Caco-2 (cell line): ENCODE data around the gene FBLN5. TPM values are rescaled to one million over a fixed set of nuclear protein-coding genes. Genes with fewer than 3 reads are reported as not detected.

ENCODE experiments used
- BruUV-seq: library from RNA; stranded (reverse); fragments of 400-500 nt; replicated peaks from 2 replicates; lab custom pipeline; 2021; lab: Mats Ljungman, UMichigan
- CTCF ChIA-PET: fragments of 300-600 bp; sonication (Branson Sonifier 250); formaldehyde crosslinking; loops from one replicate; lab custom pipeline; 2022; ENCODE audit warnings: antibody characterized with exemption; lab: Charles Lee
- POLR2A ChIA-PET: fragments of 300-600 bp; sonication (Branson Sonifier 250); formaldehyde crosslinking; loops from one replicate; lab custom pipeline; 2022; ENCODE audit warnings: antibody characterized with exemption; lab: Charles Lee
- DNase-seq, 2 experiments: peaks; one replicate each; pipeline versions ENCODE4 v3.0.0 to v3.0.0-alpha.2; 2020 to 2022
- H3K27me3 ChIP-seq: replicated peaks from 2 replicates; pipeline ENCODE4 v1.6.0; 2011; ENCODE audit warnings: low read length; ENCODE audit not compliant: control insufficient read depth, insufficient read depth
- H3K36me3 ChIP-seq: 2 replicates; pipeline ENCODE4 v1.5.1; 2011; ENCODE audit warnings: low read length; ENCODE audit not compliant: control insufficient read depth, insufficient read depth
- H3K4me1 ChIP-seq: fragments of 250-450 bp; sonication (Bioruptor Pico); 2 replicates; pipeline ENCODE4 v1.5.1; 2020; ENCODE audit warnings: mild to moderate bottlenecking
- H3K4me3 ChIP-seq: 2 replicates; pipeline ENCODE4 v1.5.1; 2011; ENCODE audit warnings: low read depth, mild to moderate bottlenecking, control low read depth, low read length
- H3K9me3 ChIP-seq: fragments of 250-450 bp; sonication (Bioruptor Pico); 2 replicates; pipeline ENCODE4 v1.5.1; 2020; ENCODE audit warnings: mild to moderate bottlenecking, moderate library complexity
- H3K27ac Mint-ChIP-seq: one replicate; pipeline ENCODE4 v1.8.0; 2022; ENCODE audit warnings: mixed read lengths; ENCODE audit not compliant: unreplicated experiment
- H3K27me3 Mint-ChIP-seq: one replicate; pipeline ENCODE4 v1.8.0; 2022; ENCODE audit warnings: mixed read lengths; ENCODE audit not compliant: insufficient read depth, unreplicated experiment
- H3K36me3 Mint-ChIP-seq: one replicate; pipeline ENCODE4 v1.8.0; 2022; ENCODE audit warnings: mild to moderate bottlenecking, mixed read lengths; ENCODE audit not compliant: insufficient read depth, unreplicated experiment
- H3K4me1 Mint-ChIP-seq: one replicate; pipeline ENCODE4 v1.8.0; 2022; ENCODE audit warnings: low read depth, mixed read lengths; ENCODE audit not compliant: unreplicated experiment
- H3K4me3 Mint-ChIP-seq: one replicate; pipeline ENCODE4 v1.8.0; 2022; ENCODE audit warnings: mild to moderate bottlenecking, moderate library complexity, mixed read lengths; ENCODE audit not compliant: unreplicated experiment
- H3K9me3 Mint-ChIP-seq: one replicate; pipeline ENCODE4 v1.8.0; 2022; ENCODE audit warnings: mixed read lengths; ENCODE audit not compliant: unreplicated experiment
- intact Hi-C: fragments of 100-400 bp; cut with micrococcal nuclease; formaldehyde crosslinking; loops from one replicate; pipeline ENCODE4 v1.10.0; 2022; ENCODE audit not compliant: unreplicated experiment
- total RNA-seq: library from RNA; stranded (reverse); gene quantifications from 2 replicates; pipeline ENCODE4 v1.2.3, GENCODE V29; 2022
- TF ChIP-seq, protein P1 (sequence below), 2 experiments: fragments of 200-600 bp in 1 of 2; IDR thresholded peaks; 1 replicate in 1 of 2; 2 replicates in 1 of 2; pipeline versions ENCODE4 v1.5.1 to v1.8.0; 2011 to 2022; ENCODE audit warnings: antibody characterized with exemption in 1 of 2, control low read depth in 1 of 2, inconsistent platforms in 1 of 2, low read depth in 1 of 2, low read length in 1 of 2, mild to moderate bottlenecking in 1 of 2, moderate library complexity in 1 of 2; ENCODE audit not compliant: insufficient read depth in 1 of 2, severe bottlenecking in 1 of 2, unreplicated experiment in 1 of 2

The FBLN5 gene
- total RNA-seq, 1 experiment from 2014 or later: 13.9 TPM

DNA sequence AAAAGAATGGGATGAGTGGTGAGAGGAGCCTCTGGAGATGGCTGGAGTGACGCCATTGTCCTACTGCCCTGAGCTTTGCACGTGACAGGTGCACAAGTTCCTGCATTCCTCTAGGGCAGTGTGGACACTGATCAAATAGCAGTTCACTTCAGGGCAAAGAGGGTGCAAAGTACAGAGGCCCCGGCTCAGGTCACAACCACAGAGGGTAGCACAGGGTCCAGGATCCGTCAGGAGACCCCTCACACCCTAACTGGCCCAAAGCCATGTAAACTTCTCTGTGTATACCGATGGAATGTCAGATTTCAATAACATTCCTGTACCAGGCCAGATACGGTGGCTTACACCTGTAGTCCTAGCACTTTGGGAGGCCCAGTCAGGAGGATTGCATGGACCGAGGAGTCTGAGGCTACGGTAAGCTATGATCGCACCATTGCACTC, 10.4 kb upstream of the FBLN5 start:
- POLR2A ChIA-PET: no interaction called here
- Mint-ChIP-seq H3K9me3 (no peaks in the 10 kb centered on the region), H3K36me3 (no peaks in the 10 kb centered on the region), H3K27ac (peak overlapping the region; percentile 37), H3K27me3 (no peaks in the 10 kb centered on the region), H3K4me1 (peaks cover 15% of the 10 kb centered on the region), H3K4me3 (no peak overlapping the region)
- intact Hi-C loops: no loop called here
- H3K4me1 ChIP-seq: peaks cover 6% of the 10 kb centered on the region
- no peak overlapping the region for H3K4me3 ChIP-seq
- H3K27me3 ChIP-seq: no peaks in the 10 kb centered on the region
- H3K36me3 ChIP-seq: no peaks in the 10 kb centered on the region
- H3K9me3 ChIP-seq: no peaks in the 10 kb centered on the region
- BruUV-seq: no TSS peak
- CTCF ChIA-PET: no interaction called here
- TF ChIP-seq, protein P1, sequence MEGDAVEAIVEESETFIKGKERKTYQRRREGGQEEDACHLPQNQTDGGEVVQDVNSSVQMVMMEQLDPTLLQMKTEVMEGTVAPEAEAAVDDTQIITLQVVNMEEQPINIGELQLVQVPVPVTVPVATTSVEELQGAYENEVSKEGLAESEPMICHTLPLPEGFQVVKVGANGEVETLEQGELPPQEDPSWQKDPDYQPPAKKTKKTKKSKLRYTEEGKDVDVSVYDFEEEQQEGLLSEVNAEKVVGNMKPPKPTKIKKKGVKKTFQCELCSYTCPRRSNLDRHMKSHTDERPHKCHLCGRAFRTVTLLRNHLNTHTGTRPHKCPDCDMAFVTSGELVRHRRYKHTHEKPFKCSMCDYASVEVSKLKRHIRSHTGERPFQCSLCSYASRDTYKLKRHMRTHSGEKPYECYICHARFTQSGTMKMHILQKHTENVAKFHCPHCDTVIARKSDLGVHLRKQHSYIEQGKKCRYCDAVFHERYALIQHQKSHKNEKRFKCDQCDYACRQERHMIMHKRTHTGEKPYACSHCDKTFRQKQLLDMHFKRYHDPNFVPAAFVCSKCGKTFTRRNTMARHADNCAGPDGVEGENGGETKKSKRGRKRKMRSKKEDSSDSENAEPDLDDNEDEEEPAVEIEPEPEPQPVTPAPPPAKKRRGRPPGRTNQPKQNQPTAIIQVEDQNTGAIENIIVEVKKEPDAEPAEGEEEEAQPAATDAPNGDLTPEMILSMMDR (IDR thresholded peaks at IDR 0.05; ENCODE audit: insufficient read depth in 1 of 2, low read depth in 1 of 2, low read length in 1 of 2, severe bottlenecking in 1 of 2, unreplicated experiment in 1 of 2): no peak
- peak; percentile 21 to 46 for DNase-seq

DNA sequence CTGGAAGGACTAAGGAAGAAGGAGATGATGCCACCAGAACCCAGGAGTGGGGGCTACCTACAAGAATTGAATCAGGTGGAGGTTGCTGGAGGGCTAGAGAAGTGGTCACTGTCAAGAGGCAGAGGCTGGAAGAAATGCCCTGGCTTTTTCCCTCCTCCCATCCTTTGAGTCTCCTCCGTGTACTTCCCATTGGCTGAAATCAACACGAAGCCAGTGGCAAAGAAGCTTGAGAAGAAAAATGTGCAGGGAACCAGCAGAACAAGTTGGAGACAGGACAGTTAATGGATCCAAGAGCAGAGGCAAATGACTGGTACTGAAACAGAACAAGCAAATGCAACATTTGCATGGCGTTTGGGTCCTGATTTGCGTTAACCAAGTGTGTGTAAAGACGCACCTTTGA, 9.1 kb upstream of the FBLN5 start:
- TF ChIP-seq, protein P1 (IDR thresholded peaks at IDR 0.05; ENCODE audit: insufficient read depth in 1 of 2, low read depth in 1 of 2, low read length in 1 of 2, severe bottlenecking in 1 of 2, unreplicated experiment in 1 of 2): no peak

DNA sequence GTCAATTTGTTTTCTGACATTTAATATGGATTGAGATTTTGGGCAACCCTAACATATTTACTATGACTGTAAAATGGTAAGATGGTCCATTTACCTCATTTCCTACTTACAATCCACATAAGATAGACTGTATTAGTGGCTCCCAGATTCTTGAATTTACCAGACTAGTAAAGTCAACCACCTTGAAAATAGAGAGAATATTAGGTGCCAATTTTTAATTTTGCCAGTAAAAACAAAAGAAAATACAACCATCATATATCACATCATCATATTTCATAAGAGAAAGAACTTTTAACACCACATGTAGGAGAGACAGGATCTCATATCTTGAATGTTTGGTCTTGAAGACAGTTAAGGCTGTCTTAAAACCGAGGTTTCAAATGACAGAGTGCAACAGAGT, 7.7 kb upstream of the FBLN5 start:
- no peaks in the 10 kb centered on the region for H3K27me3 Mint-ChIP-seq
- ChIA-PET POLR2A (interaction anchor here (0.6 kb wide), 1 partner anchor 38 kb away, joined by 4 read pairs; no protein-coding TSS in a partner anchor), CTCF (no interaction called here)
- intact Hi-C loops: no loop called here
- H3K4me3 Mint-ChIP-seq: no peak overlapping the region
- no peaks in the 10 kb centered on the region for H3K27me3 ChIP-seq
- no peaks in the 10 kb centered on the region for H3K36me3 Mint-ChIP-seq
- no peak for DNase-seq
- no peaks in the 10 kb centered on the region for H3K9me3 ChIP-seq
- H3K27ac Mint-ChIP-seq: no peak overlapping the region
- no peaks in the 10 kb centered on the region for H3K9me3 Mint-ChIP-seq
- BruUV-seq: no TSS peak
- H3K4me1 Mint-ChIP-seq: peaks cover 7% of the 10 kb centered on the region
- H3K4me3 ChIP-seq: no peak overlapping the region
- TF ChIP-seq, protein P1 (IDR thresholded peaks at IDR 0.05; ENCODE audit: insufficient read depth in 1 of 2, low read depth in 1 of 2, low read length in 1 of 2, severe bottlenecking in 1 of 2, unreplicated experiment in 1 of 2): no peak
- H3K4me1 ChIP-seq: peaks cover 6% of the 10 kb centered on the region
- H3K36me3 ChIP-seq: no peaks in the 10 kb centered on the region

More for the DNA sequence above, 9.1 kb upstream of the FBLN5 start:
- POLR2A ChIA-PET: no interaction called here
- no peak overlapping the region for H3K4me3 ChIP-seq
- BruUV-seq: no TSS peak
- no peaks in the 10 kb centered on the region for H3K9me3 ChIP-seq
- Mint-ChIP-seq H3K4me3 (no peak overlapping the region), H3K27me3 (no peaks in the 10 kb centered on the region), H3K36me3 (no peaks in the 10 kb centered on the region), H3K9me3 (no peaks in the 10 kb centered on the region), H3K27ac (no peak overlapping the region), H3K4me1 (peaks cover 7% of the 10 kb centered on the region)
- H3K4me1 ChIP-seq: peaks cover 6% of the 10 kb centered on the region
- intact Hi-C loops: no loop called here
- no peaks in the 10 kb centered on the region for H3K36me3 ChIP-seq
- CTCF ChIA-PET: no interaction called here
- no peaks in the 10 kb centered on the region for H3K27me3 ChIP-seq
- DNase-seq: peak in 1 of 2 experiments; percentile 16
